HepG2 (cell line): ENCODE measurements around the gene RBM47. TPM values are rescaled to one million over a fixed set of nuclear protein-coding genes. Genes with fewer than 3 reads are reported as not detected.

Experiments
- DMAP1 ChIP-seq: IDR thresholded peaks from 2 replicates; pipeline ENCODE4 v1.6.1; 2016
- GFI1 ChIP-seq: sonication (generic); formaldehyde crosslinking; IDR thresholded peaks from 2 replicates; pipeline ENCODE4 v1.5.0; 2020; ENCODE audit warnings: missing genetic modification reagents, mild to moderate bottlenecking, borderline replicate concordance
- GTF2F1 ChIP-seq: fragments of 150-350 bp; IDR thresholded peaks from 2 replicates; pipeline ENCODE4 v1.6.1; 2014; ENCODE audit warnings: low read length
- HNRNPK ChIP-seq: fragments of 200-400 bp; formaldehyde crosslinking; IDR thresholded peaks from 2 replicates; pipeline ENCODE4 v1.6.1; 2018; ENCODE audit warnings: low read length, low read depth, moderate library complexity, mild to moderate bottlenecking; ENCODE audit not compliant: poor library complexity, severe bottlenecking
- ISX ChIP-seq: sonication (generic); formaldehyde crosslinking; conservative IDR thresholded peaks from 2 replicates; pipeline ENCODE4 v1.5.0; 2020; ENCODE audit warnings: missing genetic modification reagents
- KLF6 ChIP-seq: IDR thresholded peaks from 2 replicates; pipeline ENCODE4 v1.8.0; 2016; ENCODE audit warnings: missing biosample characterization, missing genetic modification reagents
- MAFF ChIP-seq: IDR thresholded peaks from 2 replicates; pipeline ENCODE4 v1.6.1; 2011; ENCODE audit warnings: low read depth, low read length, improper control_type of control experiment
- MXD4 ChIP-seq: IDR thresholded peaks from 2 replicates; pipeline ENCODE4 v1.6.1; 2016; ENCODE audit warnings: mild to moderate bottlenecking, missing biosample characterization, missing genetic modification reagents
- MYC ChIP-seq: sonication (generic); formaldehyde crosslinking; IDR thresholded peaks from 2 replicates; pipeline ENCODE4 v1.9.0; 2021; ENCODE audit warnings: missing genetic modification reagents, borderline replicate concordance
- NCOA2 ChIP-seq: sonication (generic); formaldehyde crosslinking; IDR thresholded peaks from 2 replicates; pipeline ENCODE4 v1.8.0; 2022; ENCODE audit warnings: inconsistent platforms
- NR0B2 ChIP-seq: sonication (generic); formaldehyde crosslinking; IDR thresholded peaks from 2 replicates; pipeline ENCODE4 v1.4.0; 2020; ENCODE audit warnings: mild to moderate bottlenecking, missing genetic modification reagents
- NR2F1 ChIP-seq, 2 experiments: fragments of 450-650 bp in 1 of 2; formaldehyde crosslinking in 1 of 2; IDR thresholded peaks; 2 replicates each; pipeline versions ENCODE4 v1.5.0 to v1.6.1; 2016 to 2020; ENCODE audit warnings: mild to moderate bottlenecking in 1 of 2, missing compliant biosample characterization in 1 of 2, missing genetic modification reagents in 1 of 2, moderate library complexity in 1 of 2
- PAX8 ChIP-seq: sonication (generic); formaldehyde crosslinking; IDR thresholded peaks from 2 replicates; pipeline ENCODE4 v1.8.0; 2022; ENCODE audit warnings: mild to moderate bottlenecking, missing genetic modification reagents, borderline replicate concordance
- RBFOX2 ChIP-seq: fragments of 200-400 bp; formaldehyde crosslinking; IDR thresholded peaks from 2 replicates; pipeline ENCODE4 v1.6.1; 2017; ENCODE audit warnings: low read depth, mild to moderate bottlenecking, low read length
- RXRA ChIP-seq: sonication (generic); formaldehyde crosslinking; IDR thresholded peaks from 2 replicates; pipeline ENCODE4 v1.5.1; 2020; ENCODE audit warnings: missing genetic modification reagents
- SOX13 ChIP-seq, 3 experiments: fragments of 450-650 bp in 1 of 3; sonication (generic) in 1 of 3; formaldehyde crosslinking in 1 of 3; IDR thresholded peaks in 2 of 3; conservative IDR thresholded peaks in 1 of 3; 2 replicates each; pipeline versions ENCODE4 v1.5.0 to v1.6.1; 2016 to 2020; ENCODE audit warnings: antibody characterized with exemption in 1 of 3, mild to moderate bottlenecking in 1 of 3, missing compliant biosample characterization in 1 of 3, missing genetic modification reagents in 1 of 3, moderate library complexity in 1 of 3
- SP5 ChIP-seq: IDR thresholded peaks from 2 replicates; pipeline ENCODE4 v1.6.1; 2016; ENCODE audit warnings: low read depth, borderline replicate concordance
- YEATS2 ChIP-seq: sonication (generic); formaldehyde crosslinking; IDR thresholded peaks from 2 replicates; pipeline ENCODE4 v1.4.0; 2020; ENCODE audit warnings: missing genetic modification reagents, borderline replicate concordance
- ZBED4 ChIP-seq: sonication (generic); formaldehyde crosslinking; IDR thresholded peaks from 2 replicates; pipeline ENCODE4 v1.4.0; 2020; ENCODE audit warnings: missing genetic modification reagents, borderline replicate concordance
- ZBTB21 ChIP-seq: sonication (generic); formaldehyde crosslinking; IDR thresholded peaks from 2 replicates; pipeline ENCODE4 v1.4.0; 2020; ENCODE audit warnings: missing genetic modification reagents
- ZNF234 ChIP-seq: sonication (generic); formaldehyde crosslinking; conservative IDR thresholded peaks from 2 replicates; pipeline ENCODE4 v1.5.1; 2020; ENCODE audit warnings: mild to moderate bottlenecking, missing genetic modification reagents
- ZNF329 ChIP-seq: sonication (generic); formaldehyde crosslinking; IDR thresholded peaks from 2 replicates; pipeline ENCODE4 v1.9.0; 2021; ENCODE audit warnings: low read depth, mild to moderate bottlenecking, missing genetic modification reagents
- ZNF556 ChIP-seq: sonication (generic); formaldehyde crosslinking; IDR thresholded peaks from 2 replicates; pipeline ENCODE4 v1.4.0; 2020; ENCODE audit warnings: mild to moderate bottlenecking, missing genetic modification reagents, borderline replicate concordance
- ZNF776 ChIP-seq: sonication (generic); formaldehyde crosslinking; IDR thresholded peaks from 2 replicates; pipeline ENCODE4 v1.4.0; 2020; ENCODE audit warnings: mild to moderate bottlenecking, missing genetic modification reagents
- ZNF839 ChIP-seq: sonication (generic); formaldehyde crosslinking; IDR thresholded peaks from 2 replicates; pipeline ENCODE4 v1.4.0; 2020; ENCODE audit warnings: missing genetic modification reagents, mild to moderate bottlenecking, borderline replicate concordance
- polyA plus RNA-seq, 8 experiments: library from polyadenylated mRNA; depleted of rRNA in 3 of 8; stranded (reverse) in 7 of 8; unstranded in 1 of 8; fragments of >200 nt; fragmentation: Illumina TruSeq in 4 of 8; extraction: Trizol in 4 of 8; gene quantifications; 2 replicates each; pipeline versions ENCODE4 v1.2.1 to v1.2.3, GENCODE V29; 2011 to 2016; ENCODE audit warnings: low read depth in 4 of 8, missing spikeins in 1 of 8, mixed read lengths in 1 of 8; ENCODE audit not compliant: insufficient read depth in 1 of 8
- total RNA-seq, 5 experiments: library from RNA; depleted of rRNA; stranded (reverse); fragments of >200 nt; fragmentation: Illumina TruSeq; extraction: Trizol; gene quantifications; 2 replicates each; pipeline ENCODE4 v1.2.3, GENCODE V29; 2016; ENCODE audit warnings: low read depth in 1 of 5

Gene RBM47
- total and polyA plus RNA-seq, 2 of the 13 experiments (the other 11 are each of a cell fraction or from before 2014, with no cell fraction given): 1.2 to 2.5 TPM

- TF ChIP-seq ZBED4: peak; percentile 83
- TF ChIP-seq PAX8 (CRISPR knock-in tag): no peak
- no peak for TF ChIP-seq HNRNPK
- TF ChIP-seq SOX13 (IDR thresholded peaks at IDR 0.05): no peak
- TF ChIP-seq SOX13 (CRISPR knock-in tag; conservative IDR thresholded peaks at IDR 0.05 in 1 of 2, IDR thresholded peaks at IDR 0.05 in 1 of 2): peak in 1 of 2 experiments; percentile 85; a peak in 2 of 4 replicates
- TF ChIP-seq DMAP1 (CRISPR knock-in tag): no peak
- no peak for TF ChIP-seq ZBTB21 (CRISPR knock-in tag)
- TF ChIP-seq SP5 (CRISPR knock-in tag): peak; percentile 50; the same call in 1 of the 2 replicates
- TF ChIP-seq ISX (CRISPR knock-in tag): no peak
- TF ChIP-seq RBFOX2: no peak
- TF ChIP-seq RXRA (CRISPR knock-in tag): no peak
- TF ChIP-seq KLF6 (CRISPR knock-in tag): peak; percentile 11; the same call in 1 of the 2 replicates
- TF ChIP-seq ZNF776 (CRISPR knock-in tag): no peak
- TF ChIP-seq NCOA2 (CRISPR knock-in tag): peak; percentile 85
- 0 out of 2 replicates have a peak, but pooled peaks have one; percentile 22 for TF ChIP-seq ZNF556 (CRISPR knock-in tag)
- TF ChIP-seq NR2F1 (CRISPR knock-in tag; IDR thresholded peaks at IDR 0.05): peak; percentile 48 to 62; a peak in 3 of 4 replicates
- TF ChIP-seq ZNF839 (CRISPR knock-in tag): no peak
- peak; percentile 41 for TF ChIP-seq MAFF
- no peak for TF ChIP-seq GTF2F1
- TF ChIP-seq NR0B2 (CRISPR knock-in tag): no peak
- no peak for TF ChIP-seq ZNF234
- TF ChIP-seq YEATS2 (CRISPR knock-in tag): no peak
- peak; percentile 89 for TF ChIP-seq GFI1
- TF ChIP-seq MXD4: no peak
- TF ChIP-seq MYC: no peak
- TF ChIP-seq ZNF329 (CRISPR knock-in tag): no peak
Measured at GRCh38 chr4:40418430-40419230, 211.0 kb downstream of the RBM47 start (continued).
